ENCODE data around the gene ZNF575.
"Not testable (repeated sequence)": the region's sequence is repeated elsewhere in the genome, so short reads cannot be mapped to it uniquely, and the experiment has no call there.

ZNF575 gene

GRCh38 chr19:43544077-43544476 lies 11.1 kb downstream of the ZNF575 start:
- DNase-seq = no peak

DNA sequence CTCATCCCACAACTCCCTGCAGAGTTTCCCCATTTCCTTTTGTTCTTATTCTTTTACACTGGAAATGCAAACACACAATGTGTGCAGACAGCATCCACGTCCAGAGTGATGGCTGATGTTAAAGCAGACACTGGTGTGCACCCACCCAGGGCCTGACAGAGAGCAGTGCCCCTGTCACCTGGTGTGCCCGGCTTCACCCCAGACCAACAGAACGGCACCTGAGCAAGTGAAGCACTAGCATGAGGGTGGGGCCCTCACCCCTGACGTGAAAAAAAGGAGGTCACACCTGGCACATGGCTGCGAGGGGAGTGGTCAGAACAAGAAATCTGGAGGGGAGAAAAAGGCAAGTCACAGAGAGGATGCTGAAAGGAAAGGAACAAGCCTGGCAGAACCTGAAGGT lies 12.3 kb downstream of the ZNF575 start:
- DNase-seq = no peak

DNA sequence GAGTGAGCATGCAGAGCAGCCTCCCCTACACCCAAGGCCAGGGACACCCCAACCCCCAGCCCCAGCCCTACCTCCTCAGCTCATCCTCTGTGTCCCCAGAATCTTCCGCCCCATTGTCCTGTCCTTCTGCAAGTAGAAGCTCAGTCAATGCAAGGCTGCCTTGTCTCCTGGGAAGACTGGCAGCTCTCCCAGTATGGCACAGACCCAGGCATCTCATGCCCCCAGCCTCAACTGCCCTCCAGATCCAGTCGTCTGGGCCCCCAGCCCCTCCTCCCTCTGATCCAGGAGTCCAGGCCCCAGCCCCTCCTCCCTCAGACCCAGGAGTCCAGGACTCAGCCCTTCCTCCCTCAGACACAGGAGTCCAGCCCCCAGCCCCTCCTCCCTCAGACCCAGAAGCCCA lies 13.0 kb downstream of the ZNF575 start:
- peak in 7 of 14 donors; percentile 2 to 28 (median 9) for DNase-seq

- DNase-seq = no peak
Observed at GRCh38 chr19:43546581-43546980, 13.6 kb downstream of the ZNF575 start.

GRCh38 chr19:43547926-43548325 lies 14.9 kb downstream of the ZNF575 start:
- DNase-seq = not testable (repeated sequence)

- no peak for DNase-seq
Observed at GRCh38 chr19:43548706-43549105, 15.7 kb downstream of the ZNF575 start.

- DNase-seq = no peak
Observed at GRCh38 chr19:43551399-43552197, 18.6 kb downstream of the ZNF575 start.

DNA sequence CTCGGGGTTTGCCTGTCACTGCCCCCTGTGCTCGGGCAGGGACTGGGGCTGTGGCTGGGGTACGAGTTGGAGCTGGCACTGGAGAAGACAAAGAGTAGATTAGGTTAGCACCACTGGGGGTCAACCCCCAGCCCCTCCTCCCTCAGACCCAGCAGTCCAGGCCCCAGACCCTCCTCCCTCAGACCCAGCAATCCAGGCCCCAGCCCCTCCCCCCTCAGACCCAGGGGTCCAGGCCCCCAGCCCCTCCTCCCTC lies 19.1 kb downstream of the ZNF575 start:
- DNase-seq = no peak

- no peak for DNase-seq
Observed at GRCh38 chr19:43552616-43553015, 19.6 kb downstream of the ZNF575 start.

- no peak for DNase-seq
Observed at GRCh38 chr19:43553656-43554055, 20.7 kb downstream of the ZNF575 start.

- DNase-seq = no peak
Observed at GRCh38 chr19:43554317-43554895, 21.4 kb downstream of the ZNF575 start.

DNA sequence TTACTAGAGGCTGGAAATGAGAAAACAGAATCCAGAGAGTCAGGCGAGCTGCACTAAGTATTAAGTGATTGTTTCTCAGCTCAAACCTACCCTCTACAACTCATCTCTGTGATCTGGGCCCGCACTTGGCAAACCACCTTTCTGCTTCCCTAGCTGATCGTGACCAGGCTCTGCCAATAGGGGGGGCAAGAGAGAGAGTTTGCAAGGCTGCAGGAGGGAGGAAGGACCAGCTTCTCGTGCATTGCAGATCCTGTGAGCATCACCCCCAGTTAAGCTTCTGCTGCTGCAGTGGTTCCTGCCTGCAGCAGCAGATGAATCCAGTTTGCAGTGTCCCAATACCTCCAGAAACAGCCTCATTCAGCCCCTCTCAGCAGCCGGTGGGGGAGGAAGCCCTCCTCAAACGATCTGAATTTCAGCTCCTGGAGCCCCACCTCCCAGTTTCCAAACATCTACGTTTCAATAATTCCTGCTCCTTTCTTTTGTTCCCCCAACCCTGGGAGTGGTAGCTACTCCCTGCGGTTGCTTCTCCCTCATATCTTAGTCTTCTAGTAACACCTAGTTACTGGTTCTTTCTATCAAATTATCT lies 22.3 kb downstream of the ZNF575 start:
- peak in 12 of 14 donors; percentile 4 to 81 (median 33) for DNase-seq

- no peak for DNase-seq
Observed at GRCh38 chr19:43560687-43561086, 27.7 kb downstream of the ZNF575 start.

GRCh38 chr19:43561139-43561970 lies 28.4 kb downstream of the ZNF575 start:
- no peak for DNase-seq

DNA sequence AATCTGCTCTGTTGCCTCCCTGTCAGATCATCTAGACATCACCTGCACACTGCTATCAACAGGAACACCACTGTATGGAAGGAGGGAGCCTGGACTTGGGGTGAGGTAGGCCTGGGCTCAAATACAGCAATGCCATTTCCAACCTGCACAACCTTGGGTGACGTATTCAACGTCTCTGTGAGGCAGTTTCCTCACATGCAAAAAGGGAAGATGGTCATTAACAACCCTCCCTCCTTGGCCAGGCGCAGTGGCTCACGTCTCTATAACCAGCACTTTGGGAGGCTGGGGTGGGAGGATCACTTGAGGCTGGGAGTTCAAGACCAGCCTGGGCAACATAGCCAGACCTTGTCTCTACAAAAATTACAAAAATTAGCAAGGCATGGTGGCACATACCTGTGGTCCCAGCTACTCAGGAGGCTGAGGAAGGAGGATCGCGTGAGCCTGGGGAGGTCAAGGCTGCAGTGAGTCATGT lies 29.3 kb downstream of the ZNF575 start:
- no peak for DNase-seq

DNA sequence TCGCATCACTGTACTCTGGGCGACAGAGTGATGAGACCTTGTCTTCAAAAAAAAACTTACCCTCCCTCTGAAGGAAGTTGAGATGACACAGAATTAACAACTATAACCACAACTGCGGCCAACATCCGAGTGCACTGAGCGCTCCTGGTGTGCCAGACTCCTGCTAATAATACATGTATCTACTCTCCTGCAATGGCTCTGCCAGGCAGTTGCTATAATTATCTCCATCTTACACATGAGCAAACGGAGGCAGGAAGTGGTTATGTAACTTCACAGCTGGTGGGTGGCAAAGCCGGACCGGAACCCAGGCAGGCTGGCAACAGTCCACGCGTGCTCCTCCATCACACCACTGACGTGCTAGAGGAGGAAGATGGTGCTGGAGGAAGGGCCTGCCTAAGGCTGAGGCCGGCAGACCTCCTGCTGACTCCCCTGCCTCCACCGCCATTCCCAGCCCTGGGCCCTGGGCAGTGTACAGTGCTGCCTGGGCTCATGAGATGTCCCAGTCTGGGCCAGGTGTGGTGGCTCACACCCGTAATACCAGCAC lies 29.8 kb downstream of the ZNF575 start:
- peak in 10 of 14 donors; percentile 1 to 91 (median 41) for DNase-seq

- DNase-seq = no peak
Observed at GRCh38 chr19:43563816-43564457, 30.9 kb downstream of the ZNF575 start.

- peak in 1 of 14 donors; percentile 67 for DNase-seq
Observed at GRCh38 chr19:43564800-43565199, 31.8 kb downstream of the ZNF575 start.

DNA sequence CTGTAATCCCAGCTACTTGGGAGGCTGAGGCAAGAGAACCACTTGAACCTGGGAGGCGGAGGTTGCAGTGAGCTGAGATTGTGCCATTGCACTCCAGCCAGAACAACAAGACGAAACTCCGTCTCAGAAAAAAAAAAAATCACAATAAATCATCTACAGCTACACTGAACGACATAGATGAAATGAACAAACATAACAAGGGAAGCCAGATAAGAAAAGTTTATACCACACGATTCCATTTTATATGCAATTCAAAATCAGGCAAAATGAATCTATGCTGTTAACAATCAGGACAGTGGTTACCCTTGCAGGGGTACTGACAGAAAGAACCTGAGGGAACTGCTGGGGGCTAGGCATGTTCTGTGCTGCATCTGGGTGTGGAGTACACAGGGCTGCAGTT lies 36.7 kb downstream of the ZNF575 start:
- no peak for DNase-seq

DNA sequence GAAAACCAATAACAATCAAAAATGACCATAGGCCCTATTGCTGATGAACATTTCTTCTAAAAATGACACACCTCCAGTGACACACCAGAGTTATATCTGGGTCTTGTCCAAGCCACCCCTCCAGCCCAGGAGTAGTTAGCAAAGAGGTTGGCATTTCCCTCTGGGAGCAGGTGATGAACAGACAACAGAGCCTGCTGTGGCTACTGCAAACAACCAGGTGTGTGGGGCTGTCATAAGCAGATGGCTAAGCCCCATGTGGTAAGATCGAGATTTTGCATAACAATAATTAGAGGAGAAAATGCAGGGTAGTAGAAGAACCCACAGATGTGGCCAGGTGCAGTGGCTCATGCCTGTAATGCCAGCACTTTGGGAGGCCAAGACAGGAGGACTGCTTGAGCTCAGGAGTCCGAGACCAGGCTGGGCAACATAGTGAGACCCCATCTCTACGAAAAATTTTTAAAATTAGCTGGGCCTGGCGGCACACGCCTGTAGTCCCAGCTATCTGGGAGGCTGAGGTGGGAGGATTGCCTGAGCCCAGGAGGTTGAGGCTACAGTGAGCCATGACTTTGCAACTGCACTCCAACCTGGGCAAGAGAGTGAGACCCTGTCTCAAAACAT lies 37.3 kb downstream of the ZNF575 start:
- no peak for DNase-seq

- no peak for DNase-seq
Observed at GRCh38 chr19:43572171-43572588, 39.2 kb downstream of the ZNF575 start.

All from C1 segment of cervical spinal cord (tissue), 14 donors.